Measurements from ENCODE around the gene VIP. TPM values are rescaled to one million over a fixed set of nuclear protein-coding genes. Genes with fewer than 3 reads are reported as not detected.

VIP gene
- not detected in 2 replicates for total RNA-seq

DNA sequence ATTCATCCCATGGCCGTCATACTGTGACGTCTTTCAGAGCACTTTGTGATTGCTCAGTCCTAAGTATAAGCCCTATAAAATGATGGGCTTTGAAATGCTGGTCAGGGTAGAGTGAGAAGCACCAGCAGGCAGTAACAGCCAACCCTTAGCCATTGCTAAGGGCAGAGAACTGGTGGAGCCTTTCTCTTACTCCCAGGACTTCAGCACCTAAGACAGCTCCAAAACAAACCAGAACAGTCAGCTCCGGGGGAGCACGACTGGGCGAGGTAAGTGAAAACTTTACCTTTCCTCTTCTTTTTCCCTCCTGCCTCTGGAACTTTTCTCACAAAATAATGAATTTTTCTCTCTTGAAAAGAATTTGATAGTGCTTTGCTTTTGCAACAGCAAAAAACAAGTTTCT is at the start of gene VIP:
Gene VIP (plus strand): TSS at position 104 of the 400 bp plus-strand sequence. CDS start 1,381 bp downstream, outside the sequence.

Other genes with a start within 250 kb of the VIP start
- 194 and 230 TPM in 2 replicates for gene SYNE1, start 113.4 kb upstream of the VIP start, total RNA-seq
- gene MYCT1, start 52.9 kb upstream of the VIP start, total RNA-seq, result 3.7 and 4.1 TPM in 2 replicates
- gene FBXO5, start 232.2 kb downstream of the VIP start, total RNA-seq, result 10.4 and 19.2 TPM in 2 replicates